HG03045 (cell line): ENCODE measurements around the gene SPRR2E.
"Not testable (repeated sequence)": the region's sequence is repeated elsewhere in the genome, so short reads cannot be mapped to it uniquely, and the experiment has no call there.

Experiments
- ATAC-seq: cut with Tn5 transposase; IDR thresholded peaks from one replicate; pipeline ENCODE4 v1.9.1; 2021; ENCODE audit warnings: mild to moderate bottlenecking, moderate library complexity; ENCODE audit not compliant: unreplicated experiment

The SPRR2E gene

DNA sequence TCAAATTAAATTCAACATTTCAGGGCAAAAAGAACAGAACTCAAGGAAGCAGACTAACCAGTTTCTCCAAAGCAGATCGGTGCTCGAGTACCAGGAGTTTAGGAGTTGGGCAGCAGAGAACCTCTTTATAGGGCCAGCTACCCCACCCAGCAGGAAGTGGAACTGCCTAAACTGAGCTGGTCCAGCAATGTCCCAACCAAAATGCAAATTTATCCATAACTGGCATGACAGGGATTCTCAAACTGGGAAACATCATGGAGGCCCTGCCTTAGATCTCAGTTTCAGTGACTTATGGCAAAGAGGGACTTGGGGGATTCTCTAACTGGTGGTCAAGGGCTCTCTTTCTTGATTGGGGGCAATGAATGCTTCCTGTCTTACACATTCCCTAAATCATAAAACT, 22.8 kb downstream of the SPRR2E start, which contains the start of gene SPRR2B:
Gene SPRR2B (minus strand): TSS at position 101 of the 400 bp plus-strand sequence. CDS start 772 bp downstream, outside the sequence.
- no peak for ATAC-seq

DNA sequence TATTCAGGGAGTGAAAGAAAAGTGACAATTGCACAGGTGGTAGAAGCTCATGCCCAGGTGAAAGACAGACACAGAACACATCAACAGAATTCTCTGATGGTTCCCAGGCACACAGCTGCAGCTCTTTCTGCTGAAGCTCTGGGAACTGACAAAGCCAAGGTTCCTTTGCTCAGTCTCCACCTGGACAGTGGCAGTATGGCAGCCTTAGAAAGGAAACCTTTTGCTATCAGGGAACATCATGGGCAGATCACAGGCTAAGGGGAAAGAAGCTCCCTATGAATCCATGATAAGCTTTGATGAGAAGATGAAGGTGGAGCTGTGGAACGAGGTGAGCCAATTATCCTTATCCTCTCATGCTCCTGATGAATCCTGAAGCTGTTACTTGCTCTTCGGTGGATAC, 24.1 kb downstream of the SPRR2E start:
- no peak for ATAC-seq

- ATAC-seq = no peak
These were observed 35.2 kb downstream of the SPRR2E start for GRCh38 chr1:153058826-153059784.

DNA sequence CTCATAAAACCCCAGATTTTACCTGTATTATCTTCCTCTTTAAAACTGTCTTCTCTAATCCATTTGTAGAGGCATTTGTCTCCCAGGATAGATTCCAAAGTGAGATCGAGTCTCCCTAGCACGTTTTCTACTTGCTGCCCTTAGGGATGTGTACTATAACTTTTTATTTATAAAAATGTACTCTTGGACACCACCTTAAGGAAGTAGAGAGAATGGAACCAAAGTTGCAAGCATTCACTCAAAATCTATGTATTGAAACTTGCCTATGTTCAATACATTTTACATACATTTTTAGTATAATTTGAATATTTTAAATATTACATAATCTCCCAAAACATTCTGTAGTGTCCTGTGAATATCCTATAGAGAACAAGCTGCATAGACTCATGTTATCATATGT, 36.2 kb downstream of the SPRR2E start:
- ATAC-seq = no peak

DNA sequence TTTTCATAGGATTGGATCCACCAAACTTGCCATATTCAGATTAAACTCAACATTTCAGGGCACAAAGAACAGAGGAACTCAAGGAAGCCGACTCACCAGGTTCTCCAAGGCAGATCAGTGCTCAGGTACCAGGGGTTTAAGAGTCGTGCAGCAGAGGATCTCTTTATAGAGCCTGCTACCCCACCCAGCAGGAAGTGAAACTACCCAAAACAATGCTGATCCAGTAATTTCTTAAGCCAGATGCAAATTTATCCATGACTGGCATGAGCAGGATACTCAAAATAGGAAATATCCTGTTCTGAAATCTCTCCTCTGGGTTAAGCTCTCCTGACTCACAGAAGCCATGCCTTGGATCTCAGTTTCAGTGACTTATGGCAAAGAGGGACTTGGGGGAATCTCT, 37.0 kb downstream of the SPRR2E start, which contains the start of gene SPRR2A:
Gene SPRR2A (minus strand): TSS at position 138 of the 400 bp plus-strand sequence. CDS start 777 bp downstream, outside the sequence.
- no peak for ATAC-seq

DNA sequence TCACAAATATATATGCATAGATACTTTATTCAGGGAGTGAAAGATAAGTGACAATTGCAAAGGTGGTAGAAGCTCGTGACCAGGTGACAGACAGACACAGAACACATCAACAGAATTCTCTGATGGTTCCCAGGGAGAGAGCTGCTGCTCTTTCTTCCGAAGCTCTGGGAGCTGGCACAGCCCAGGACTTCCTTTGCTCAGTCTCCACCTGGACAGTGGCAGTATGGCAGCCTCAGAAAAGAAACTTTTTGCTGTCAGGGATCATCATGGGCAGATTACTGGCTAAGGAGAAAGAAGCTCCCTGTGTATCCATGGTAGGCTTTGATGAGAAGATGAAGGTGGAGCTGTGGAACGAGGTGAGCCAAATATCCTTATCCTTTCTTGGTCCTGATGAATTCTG, 38.2 kb downstream of the SPRR2E start:
- ATAC-seq = not testable (repeated sequence)

DNA sequence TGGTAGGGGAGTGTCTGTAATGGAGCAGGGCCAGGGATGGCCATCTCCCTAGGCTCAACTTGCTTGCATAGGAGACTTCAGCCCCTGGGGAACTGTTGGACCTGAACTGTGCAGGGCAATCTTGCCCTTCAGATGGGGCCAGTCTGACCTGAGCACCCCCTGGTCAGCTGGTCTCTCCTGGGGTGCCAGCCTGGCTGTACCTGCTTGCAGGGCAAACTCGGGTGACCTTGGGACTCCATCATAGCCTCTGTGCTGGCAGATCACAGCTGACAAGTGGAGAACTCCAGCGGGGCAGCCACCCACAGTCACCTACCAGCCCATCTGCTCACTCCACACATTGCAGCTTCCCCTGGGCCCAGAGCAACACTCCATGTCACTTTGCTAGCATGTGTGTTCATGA, 45.1 kb downstream of the SPRR2E start:
- ATAC-seq = no peak
